ENCODE data around the gene EDC3. TPM values are rescaled to one million over a fixed set of nuclear protein-coding genes. Genes with fewer than 3 reads are reported as not detected.

EDC3 gene
- total RNA-seq, 1 donor from 2014 or later: 22.1 TPM

Other genes starting within 250 kb of the EDC3 start
- 23.8 TPM for gene UBL7, start 234.9 kb downstream of the EDC3 start, total RNA-seq (ENCODE audit: insufficient read depth, low replicate concordance)
- 12.5 TPM for gene ARID3B, start 154.8 kb downstream of the EDC3 start, total RNA-seq (ENCODE audit: insufficient read depth, low replicate concordance)
- gene CLK3, start 80.2 kb downstream of the EDC3 start, total RNA-seq (ENCODE audit: insufficient read depth, low replicate concordance): 55.1 TPM
- 3.6 TPM for gene CYP1A1, start 29.5 kb upstream of the EDC3 start, total RNA-seq (ENCODE audit: insufficient read depth, low replicate concordance)
- gene CYP1A2, start 52.8 kb upstream of the EDC3 start, total RNA-seq (ENCODE audit: insufficient read depth, low replicate concordance): 0.96 TPM
- gene CSK, start 86.1 kb upstream of the EDC3 start, total RNA-seq (ENCODE audit: insufficient read depth, low replicate concordance): 10.1 TPM
- gene LMAN1L, start 116.8 kb upstream of the EDC3 start, total RNA-seq (ENCODE audit: insufficient read depth, low replicate concordance): 1.2 TPM
- gene CPLX3, start 130.6 kb upstream of the EDC3 start, total RNA-seq (ENCODE audit: insufficient read depth, low replicate concordance): 0.72 TPM
- 6.5 TPM for gene ULK3, start 147.1 kb upstream of the EDC3 start, total RNA-seq (ENCODE audit: insufficient read depth, low replicate concordance)
- gene SCAMP2, start 177.3 kb upstream of the EDC3 start, total RNA-seq (ENCODE audit: insufficient read depth, low replicate concordance): 19.0 TPM
- 25.0 TPM for gene MPI, start 194.0 kb upstream of the EDC3 start, total RNA-seq (ENCODE audit: insufficient read depth, low replicate concordance)
- gene FAM219B, start 210.8 kb upstream of the EDC3 start, total RNA-seq (ENCODE audit: insufficient read depth, low replicate concordance): 33.9 TPM
- 19.7 TPM for gene COX5A, start 242.0 kb upstream of the EDC3 start, total RNA-seq (ENCODE audit: insufficient read depth, low replicate concordance)